Measurements from ENCODE around the gene CDK3. TPM values are rescaled to one million over a fixed set of nuclear protein-coding genes. Genes with fewer than 3 reads are reported as not detected.

Gene CDK3
- total RNA-seq (2011; cell fraction: chromatin; rRNA removed; ENCODE audit: low replicate concordance) = 7.8 and 22.7 TPM in 2 replicates
- 15.4 and 17.0 TPM in 2 replicates for total RNA-seq (2011; cell fraction: nucleolus; rRNA removed)
- 9.2 and 9.4 TPM in 2 replicates for total RNA-seq (2011; cell fraction: nucleoplasm; rRNA removed)
- total RNA-seq (2014; rRNA removed) (1.3 and 6.0 TPM in 2 replicates), total RNA-seq (2014; rRNA removed; fragmentation: Illumina TruSeq; extraction: Trizol) (1.1 and 2.8 TPM in 2 replicates), total RNA-seq (2015; rRNA removed; fragmentation: Illumina TruSeq; extraction: Trizol) (4.0 and 4.3 TPM in 2 replicates), total RNA-seq (2021) (5.0 and 5.4 TPM in 2 replicates), polyA plus RNA-seq (2011; rRNA removed) (5.7 and 8.0 TPM in 2 replicates), polyA plus RNA-seq (2014; fragmentation: Illumina TruSeq; extraction: Trizol) (4.7 TPM in 2 replicates), polyA plus RNA-seq (2014; fragmentation: Nextera tagmentation; extraction: Ambion mirVana) (under 1 TPM; 0.55 to 0.94 TPM), polyA plus RNA-seq (2014; rRNA removed) (8.2 and 10.6 TPM in 2 replicates), polyA minus RNA-seq (2011; rRNA and poly(A)+ RNA removed) (0.56 and 1.2 TPM in 2 replicates), Bru-seq, nascent RNA (percentile 57 among the genes with signal in this experiment), BruChase-seq, experiment 1, labeled RNA remaining after a 2-hour chase (percentile 58 among the genes with signal in this experiment), BruChase-seq, experiment 2, labeled RNA remaining after a 6-hour chase (percentile 64 among the genes with signal in this experiment)
- 5.5 and 7.2 TPM in 2 replicates for polyA plus RNA-seq (2011; cell fraction: cytosol; rRNA removed)
- polyA plus RNA-seq (2011; cell fraction: nucleus; rRNA removed) = 48.9 and 53.7 TPM in 2 replicates
- 4.8 and 9.3 TPM in 2 replicates for polyA plus RNA-seq (2012)
- not detected in 2 replicates for polyA minus RNA-seq (2011; cell fraction: cytosol; rRNA and poly(A)+ RNA removed)
- polyA minus RNA-seq (2011; cell fraction: nucleus; rRNA and poly(A)+ RNA removed) = 1.5 and 3.7 TPM in 2 replicates
- long read RNA-seq, experiment 1, partial matches to known transcripts = 3 of 4 reads
- long read RNA-seq, experiment 1, other reads (novel, unspliced or antisense) = 1 of 4 reads
- long read RNA-seq, experiment 2 = 0 reads
- long read RNA-seq, experiment 3 = 0 reads

- Histone ChIP-seq H4K20me1 (replicated peaks; ENCODE audit: control insufficient read depth, insufficient read depth, low read length) (no peaks in the 10 kb centered on the region), H3K9me1 (ENCODE audit: control insufficient read depth, insufficient read depth, low read length) (no peaks in the 10 kb centered on the region), H3K4me2 (ENCODE audit: insufficient read depth, low read length) (no peak within 1 kb of the TSS), H3K36me3 (ENCODE audit: control insufficient read depth, insufficient read depth, low read length) (peaks cover 16% of the 10 kb centered on the region; the same call in 2 of the 3 replicates), H3K9me3 (replicated peaks; ENCODE audit: control insufficient read depth, insufficient read depth, low read depth, low read length) (no peaks in the 10 kb centered on the region), H3K9ac (ENCODE audit: insufficient read depth in 1 of 2, low read depth in 2 of 2, low read length in 2 of 2) (peak within 1 kb of the TSS in 1 of 2 experiments; percentile 86; a peak in 2 of 4 replicates), H3K4me1 (replicated peaks in 1 of 2; ENCODE audit: control insufficient read depth in 2 of 2, insufficient read depth in 2 of 2, low read length in 2 of 2) (peaks cover 2 to 19% of the 10 kb centered on the region in 2 experiments; a peak in 4 of 5 replicates), H3K79me2 (ENCODE audit: control insufficient read depth, insufficient read depth, low read length) (no peaks in the 10 kb centered on the region), H3K4me3 (no peak within 1 kb of the TSS), H3K27ac (ENCODE audit: extremely low read depth, low read depth, low read length) (no peak within 1 kb of the TSS), H3K27me3 (ENCODE audit: control insufficient read depth in 2 of 2, insufficient read depth in 2 of 2, low read length in 2 of 2) (no peaks in the 10 kb centered on the region), H2AFZ (ENCODE audit: low read depth, low read length) (peak within 1 kb of the TSS; percentile 80)
- intact Hi-C loops (cut with micrococcal nuclease) (loop anchor here (10.0 kb wide), 1 partner anchor 246 kb away; no protein-coding TSS in a partner anchor), in situ Hi-C loops (cut with MboI) (loop anchor here (10.0 kb wide), 1 partner anchor 226 kb away; a partner anchor contains a TSS)
- ATAC-seq = peak; percentile 45
- no TSS peak for BruUV-seq (replicated peaks)
- 61% methylated on average over 10 of the region's 21 CpGs for WGBS (ENCODE audit: insufficient coverage, low coverage, missing lambda C conversion rate)
- ChIA-PET CTCF (ENCODE audit: low intra/inter-chr PET ratio) (interaction anchor here (0.7 to 1.7 kb wide), 2 partner anchors 278 to 298 kb away, joined by 3 to 5 read pairs; no protein-coding TSS in a partner anchor), POLR2A (interaction anchor here (0.6 to 1.3 kb wide), 6 partner anchors 9 to 418 kb away, joined by 3 to 9 read pairs (median 4); partner anchors contain the start of gene MRPL38)
- FAIRE-seq = no peak
- no peak for DNase-seq (ENCODE audit: extremely low read depth in 1 of 4, low spot score in 3 of 4)
- TF ChIP-seq ZBTB7A (IDR thresholded peaks at IDR 0.05; ENCODE audit: borderline replicate concordance, control insufficient read depth, low read depth, low read length) (peak; percentile 77), GATAD2B (IDR thresholded peaks at IDR 0.05; ENCODE audit: borderline replicate concordance) (no peak), NR2C2 (CRISPR knock-in tag; IDR thresholded peaks at IDR 0.05) (no peak), NR2C2 (tag; IDR thresholded peaks at IDR 0.05) (peak; percentile 85), NR2C1 (IDR thresholded peaks at IDR 0.05) (peak; percentile 75), NR2C1 (tag; IDR thresholded peaks at IDR 0.05) (peak; percentile 80), PHF20 (IDR thresholded peaks at IDR 0.05; ENCODE audit: partially characterized antibody) (no peak)
- TF ChIP-seq, protein P1, sequence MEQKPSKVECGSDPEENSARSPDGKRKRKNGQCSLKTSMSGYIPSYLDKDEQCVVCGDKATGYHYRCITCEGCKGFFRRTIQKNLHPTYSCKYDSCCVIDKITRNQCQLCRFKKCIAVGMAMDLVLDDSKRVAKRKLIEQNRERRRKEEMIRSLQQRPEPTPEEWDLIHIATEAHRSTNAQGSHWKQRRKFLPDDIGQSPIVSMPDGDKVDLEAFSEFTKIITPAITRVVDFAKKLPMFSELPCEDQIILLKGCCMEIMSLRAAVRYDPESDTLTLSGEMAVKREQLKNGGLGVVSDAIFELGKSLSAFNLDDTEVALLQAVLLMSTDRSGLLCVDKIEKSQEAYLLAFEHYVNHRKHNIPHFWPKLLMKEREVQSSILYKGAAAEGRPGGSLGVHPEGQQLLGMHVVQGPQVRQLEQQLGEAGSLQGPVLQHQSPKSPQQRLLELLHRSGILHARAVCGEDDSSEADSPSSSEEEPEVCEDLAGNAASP (IDR thresholded peaks at IDR 0.05) = no peak
Measured at GRCh38 chr17:76000755-76001521, at the start of gene CDK3. CDK3 (plus strand) TSS chr17:76000855; CDS start chr17:76001426, 571 bp downstream.

All from K562 (cell line).